MM.1S (cell line): ENCODE measurements around the gene REG4.

Source experiments
- DNase-seq: peaks from one replicate; pipeline ENCODE4 v3.0.0-alpha.2; 2015
- H2AFZ ChIP-seq: fragments of 300-600 bp; sonication (generic); 2 replicates; pipeline ENCODE4 v1.6.0; 2016; ENCODE audit warnings: antibody characterized with exemption, low read length
- H3F3A ChIP-seq: fragments of 300-600 bp; sonication (generic); 2 replicates; pipeline ENCODE4 v1.6.1; 2016; ENCODE audit warnings: mild to moderate bottlenecking, antibody characterized with exemption, low read length, moderate library complexity, mixed read lengths; ENCODE audit not compliant: insufficient read depth
- H3K27ac ChIP-seq: fragments of 300-600 bp; sonication (generic); 2 replicates; pipeline ENCODE4 v1.5.1; 2016; ENCODE audit warnings: mild to moderate bottlenecking, low read length
- H3K27me3 ChIP-seq: fragments of 300-600 bp; sonication (generic); replicated peaks from 2 replicates; pipeline ENCODE4 v1.6.0; 2016; ENCODE audit warnings: low read length; ENCODE audit not compliant: insufficient read depth
- H3K36me3 ChIP-seq: fragments of 300-600 bp; sonication (generic); replicated peaks from 2 replicates; pipeline ENCODE4 v1.6.1; 2016; ENCODE audit warnings: mild to moderate bottlenecking, low read length, mixed read lengths; ENCODE audit not compliant: insufficient read depth
- H3K4me1 ChIP-seq: fragments of 300-600 bp; sonication (generic); 2 replicates; pipeline ENCODE4 v1.6.1; 2016; ENCODE audit warnings: low read length, mixed read lengths
- H3K4me2 ChIP-seq: fragments of 300-600 bp; sonication (generic); 2 replicates; pipeline ENCODE4 v1.6.0; 2016; ENCODE audit warnings: low read depth, low read length
- H3K4me3 ChIP-seq: fragments of 300-600 bp; sonication (generic); 2 replicates; pipeline ENCODE4 v1.5.1; 2016; ENCODE audit warnings: low read length, mixed read lengths
- H3K79me2 ChIP-seq: fragments of 300-600 bp; sonication (generic); 2 replicates; pipeline ENCODE4 v1.6.1; 2016; ENCODE audit warnings: mixed run types, low read length, mixed read lengths
- H3K9ac ChIP-seq: fragments of 300-600 bp; sonication (generic); 2 replicates; pipeline ENCODE4 v1.6.1; 2016; ENCODE audit warnings: low read length, mixed read lengths
- H3K9me2 ChIP-seq: fragments of 300-600 bp; sonication (generic); replicated peaks from 2 replicates; pipeline ENCODE4 v1.6.1; 2016; ENCODE audit warnings: mild to moderate bottlenecking, low read length, mixed read lengths; ENCODE audit not compliant: insufficient read depth
- H3K9me3 ChIP-seq: fragments of 300-600 bp; sonication (generic); replicated peaks from 2 replicates; pipeline ENCODE4 v1.6.1; 2016; ENCODE audit warnings: mild to moderate bottlenecking, low read length, mixed read lengths; ENCODE audit not compliant: insufficient read depth
- H4K20me1 ChIP-seq: fragments of 300-600 bp; sonication (generic); 2 replicates; pipeline ENCODE4 v1.6.1; 2016; ENCODE audit warnings: mild to moderate bottlenecking, low read length, moderate library complexity, mixed read lengths; ENCODE audit not compliant: insufficient read depth
- EZH2 ChIP-seq: fragments of 300-600 bp; sonication (generic); optimal IDR thresholded peaks from 2 replicates; pipeline ENCODE3; 2017; ENCODE audit warnings: low read depth, mild to moderate bottlenecking, antibody characterized with exemption, low read length, mixed read lengths
- EZH2phosphoT487 ChIP-seq: fragments of 300-600 bp; sonication (generic); IDR thresholded peaks from 2 replicates; pipeline ENCODE4 v1.6.1; 2018; ENCODE audit warnings: antibody characterized with exemption, low read length
- TF ChIP-seq, protein P1 (sequence below): fragments of 300-600 bp; sonication (generic); IDR thresholded peaks from 2 replicates; pipeline ENCODE4 v1.5.1; 2016; ENCODE audit warnings: antibody characterized with exemption, low read length, mixed read lengths

The REG4 gene

GRCh38 chr1:119795261-119796200, 15.7 kb downstream of the REG4 start:
- Histone ChIP-seq H4K20me1 (no peaks in the 10 kb centered on the region), H2AFZ (no peak overlapping the region), H3F3A (no peaks in the 10 kb centered on the region), H3K4me1 (no peaks in the 10 kb centered on the region), H3K9me2 (no peaks in the 10 kb centered on the region), H3K9ac (no peak overlapping the region), H3K27ac (no peak overlapping the region), H3K4me2 (no peak overlapping the region), H3K79me2 (no peaks in the 10 kb centered on the region), H3K4me3 (no peak overlapping the region), H3K27me3 (no peaks in the 10 kb centered on the region), H3K36me3 (no peaks in the 10 kb centered on the region), H3K9me3 (no peaks in the 10 kb centered on the region)
- DNase-seq, result no peak
- no peak for TF ChIP-seq EZH2phosphoT487
- no peak for TF ChIP-seq EZH2
- TF ChIP-seq, protein P1, sequence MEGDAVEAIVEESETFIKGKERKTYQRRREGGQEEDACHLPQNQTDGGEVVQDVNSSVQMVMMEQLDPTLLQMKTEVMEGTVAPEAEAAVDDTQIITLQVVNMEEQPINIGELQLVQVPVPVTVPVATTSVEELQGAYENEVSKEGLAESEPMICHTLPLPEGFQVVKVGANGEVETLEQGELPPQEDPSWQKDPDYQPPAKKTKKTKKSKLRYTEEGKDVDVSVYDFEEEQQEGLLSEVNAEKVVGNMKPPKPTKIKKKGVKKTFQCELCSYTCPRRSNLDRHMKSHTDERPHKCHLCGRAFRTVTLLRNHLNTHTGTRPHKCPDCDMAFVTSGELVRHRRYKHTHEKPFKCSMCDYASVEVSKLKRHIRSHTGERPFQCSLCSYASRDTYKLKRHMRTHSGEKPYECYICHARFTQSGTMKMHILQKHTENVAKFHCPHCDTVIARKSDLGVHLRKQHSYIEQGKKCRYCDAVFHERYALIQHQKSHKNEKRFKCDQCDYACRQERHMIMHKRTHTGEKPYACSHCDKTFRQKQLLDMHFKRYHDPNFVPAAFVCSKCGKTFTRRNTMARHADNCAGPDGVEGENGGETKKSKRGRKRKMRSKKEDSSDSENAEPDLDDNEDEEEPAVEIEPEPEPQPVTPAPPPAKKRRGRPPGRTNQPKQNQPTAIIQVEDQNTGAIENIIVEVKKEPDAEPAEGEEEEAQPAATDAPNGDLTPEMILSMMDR, result no peak

GRCh38 chr1:119794876-119795240, 16.4 kb downstream of the REG4 start:
- Histone ChIP-seq H3K27me3 (no peaks in the 10 kb centered on the region), H2AFZ (no peak overlapping the region), H3K27ac (no peak overlapping the region), H3K36me3 (no peaks in the 10 kb centered on the region), H3K9me3 (no peaks in the 10 kb centered on the region), H3K79me2 (no peaks in the 10 kb centered on the region), H3K4me3 (no peak overlapping the region), H3K9ac (no peak overlapping the region), H4K20me1 (no peaks in the 10 kb centered on the region), H3K9me2 (no peaks in the 10 kb centered on the region), H3K4me2 (no peak overlapping the region), H3K4me1 (no peaks in the 10 kb centered on the region), H3F3A (no peaks in the 10 kb centered on the region)
- DNase-seq, result no peak
- TF ChIP-seq, protein P1, result no peak
- TF ChIP-seq EZH2phosphoT487 (no peak), EZH2 (no peak)

DNA sequence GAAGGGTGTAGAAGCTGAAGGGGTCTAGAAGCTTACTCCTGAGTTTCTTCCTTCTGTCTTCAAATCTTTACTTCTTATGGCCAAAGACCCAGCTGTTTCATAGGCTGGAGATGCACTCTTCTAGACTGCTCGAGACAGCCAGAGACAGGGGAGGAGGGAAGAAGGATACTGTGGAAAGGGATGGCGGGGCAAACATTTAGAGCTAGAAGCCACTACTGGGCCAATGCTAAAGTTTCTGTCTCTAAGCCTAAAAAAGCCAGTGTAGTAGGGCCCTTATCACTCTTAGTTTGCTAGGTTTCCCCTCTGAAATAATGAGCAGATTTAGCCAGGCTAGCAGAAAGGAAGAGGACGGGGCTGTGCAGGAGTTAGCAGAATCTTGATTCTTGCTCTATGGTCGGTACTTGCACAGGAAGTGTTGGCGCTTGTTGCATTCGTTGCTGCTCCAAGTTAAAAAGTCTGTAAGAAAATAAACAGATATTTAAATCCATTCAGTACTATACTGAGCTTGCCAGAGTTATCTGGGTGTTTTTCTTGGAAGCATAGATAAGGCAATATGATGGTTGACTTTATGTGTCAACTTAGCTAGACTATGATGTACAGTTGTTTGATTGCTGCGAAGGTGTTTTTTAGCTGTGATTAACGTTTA, 16.9 kb downstream of the REG4 start:
- no peak for DNase-seq
- H3K4me1 ChIP-seq, result no peaks in the 10 kb centered on the region
- H3K79me2 ChIP-seq, result no peaks in the 10 kb centered on the region
- H3K27ac ChIP-seq, result no peak overlapping the region
- H3K9me2 ChIP-seq, result no peaks in the 10 kb centered on the region
- no peak overlapping the region for H2AFZ ChIP-seq
- H3K9ac ChIP-seq, result no peak overlapping the region
- H4K20me1 ChIP-seq, result no peaks in the 10 kb centered on the region
- H3K27me3 ChIP-seq, result no peaks in the 10 kb centered on the region
- no peaks in the 10 kb centered on the region for H3F3A ChIP-seq
- no peaks in the 10 kb centered on the region for H3K36me3 ChIP-seq
- H3K9me3 ChIP-seq, result no peaks in the 10 kb centered on the region
- TF ChIP-seq EZH2phosphoT487 (no peak), EZH2 (no peak)
- TF ChIP-seq, protein P1, result no peak
- H3K4me3 ChIP-seq, result no peak overlapping the region
- H3K4me2 ChIP-seq, result no peak overlapping the region
